Effector memory CD4-positive, alpha-beta T cell (primary cell): ENCODE data around the gene CDKAL1.

ENCODE experiments used
- DNase-seq, 3 donors: peaks; one replicate each; pipeline ENCODE4 v3.0.0-alpha.2; 2020
- H3K27ac ChIP-seq: 2 replicates; pipeline ENCODE4 v1.7.0; 2013; ENCODE audit warnings: mild to moderate bottlenecking, low read length, moderate library complexity; ENCODE audit not compliant: insufficient read depth, poor library complexity, severe bottlenecking
- H3K27me3 ChIP-seq: replicated peaks from 2 replicates; pipeline ENCODE4 v1.7.0; 2013; ENCODE audit warnings: mild to moderate bottlenecking, low read length; ENCODE audit not compliant: insufficient read depth, control insufficient read depth, poor library complexity, severe bottlenecking
- H3K36me3 ChIP-seq: 2 replicates; pipeline ENCODE4 v1.7.0; 2013; ENCODE audit warnings: mild to moderate bottlenecking, low read length, moderate library complexity; ENCODE audit not compliant: control insufficient read depth, insufficient read depth
- H3K4me1 ChIP-seq: 2 replicates; pipeline ENCODE4 v1.7.0; 2013; ENCODE audit warnings: low read length, mild to moderate bottlenecking; ENCODE audit not compliant: control insufficient read depth, insufficient read depth, poor library complexity, severe bottlenecking
- H3K4me3 ChIP-seq: 2 replicates; pipeline ENCODE4 v1.7.0; 2013; ENCODE audit warnings: low read length, low read depth, mild to moderate bottlenecking; ENCODE audit not compliant: insufficient read depth, poor library complexity, severe bottlenecking
- H3K9me3 ChIP-seq: 2 replicates; pipeline ENCODE4 v1.7.0; 2013; ENCODE audit warnings: mild to moderate bottlenecking, low read length, moderate library complexity; ENCODE audit not compliant: control insufficient read depth

CDKAL1 gene

DNA sequence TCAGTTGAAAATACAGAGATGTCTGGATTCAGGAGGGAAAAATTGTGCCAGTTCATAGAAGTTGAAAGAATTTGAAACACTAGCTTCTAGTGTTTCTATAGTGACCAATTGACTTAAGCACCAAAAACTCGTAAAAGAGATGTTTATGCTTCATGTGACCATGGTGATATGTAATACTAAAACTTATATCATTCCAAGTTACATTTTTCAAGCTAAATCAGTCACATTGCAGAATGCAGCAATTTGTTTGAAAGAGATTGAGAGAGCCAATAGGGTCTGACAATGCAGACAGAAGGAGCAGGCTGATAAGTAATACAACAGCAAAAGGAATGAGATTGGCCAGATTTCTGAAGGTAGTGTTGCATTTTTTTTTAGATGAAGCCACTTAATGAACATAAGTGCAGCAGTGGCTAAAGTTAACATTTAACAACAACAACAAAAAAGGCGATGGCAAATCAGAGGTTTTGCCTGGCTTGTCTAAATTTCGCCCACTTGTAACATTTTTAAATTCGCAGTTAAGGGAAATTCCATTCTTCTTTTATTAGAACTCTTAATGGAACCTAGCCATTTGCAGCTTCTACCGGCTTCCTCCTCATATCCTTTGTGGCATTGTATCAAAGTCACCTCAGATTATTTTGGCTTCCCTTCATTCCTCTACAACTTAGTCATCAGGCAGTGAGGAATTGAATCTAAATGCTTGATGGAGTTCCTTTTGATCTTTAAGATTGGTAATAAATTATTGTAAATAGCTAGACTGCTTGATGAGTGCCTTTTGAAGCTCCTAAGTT, 575.3 kb downstream of the CDKAL1 start:
- Histone ChIP-seq H3K27me3 (no peaks in the 10 kb centered on the region), H3K4me1 (no peaks in the 10 kb centered on the region), H3K36me3 (peaks cover 3% of the 10 kb centered on the region), H3K4me3 (no peak overlapping the region), H3K27ac (no peak overlapping the region), H3K9me3 (no peaks in the 10 kb centered on the region)
- DNase-seq, result no peak

DNA sequence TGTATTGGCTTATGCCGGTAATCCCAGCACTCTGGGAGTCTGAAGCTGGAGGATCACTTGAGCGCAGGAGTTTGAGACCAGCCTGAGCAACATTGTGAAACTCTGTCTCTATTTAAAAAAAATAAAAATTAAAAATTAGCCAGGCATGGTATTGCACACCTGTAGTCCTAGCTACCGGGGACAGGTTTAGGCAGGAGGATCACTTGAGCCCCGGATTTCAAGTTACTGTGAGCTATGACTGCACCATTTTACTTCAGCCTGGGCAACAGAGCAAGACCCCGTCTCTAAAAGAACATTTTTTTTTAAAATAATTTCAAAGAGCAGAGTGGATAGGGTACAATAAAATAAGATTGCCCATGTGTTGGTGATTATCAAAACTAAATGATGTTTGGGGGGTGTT, 576.4 kb downstream of the CDKAL1 start:
- Histone ChIP-seq H3K27me3 (no peaks in the 10 kb centered on the region), H3K4me1 (no peaks in the 10 kb centered on the region), H3K4me3 (no peak overlapping the region), H3K36me3 (peaks cover 3% of the 10 kb centered on the region), H3K9me3 (no peaks in the 10 kb centered on the region), H3K27ac (no peak overlapping the region)
- no peak for DNase-seq

DNA sequence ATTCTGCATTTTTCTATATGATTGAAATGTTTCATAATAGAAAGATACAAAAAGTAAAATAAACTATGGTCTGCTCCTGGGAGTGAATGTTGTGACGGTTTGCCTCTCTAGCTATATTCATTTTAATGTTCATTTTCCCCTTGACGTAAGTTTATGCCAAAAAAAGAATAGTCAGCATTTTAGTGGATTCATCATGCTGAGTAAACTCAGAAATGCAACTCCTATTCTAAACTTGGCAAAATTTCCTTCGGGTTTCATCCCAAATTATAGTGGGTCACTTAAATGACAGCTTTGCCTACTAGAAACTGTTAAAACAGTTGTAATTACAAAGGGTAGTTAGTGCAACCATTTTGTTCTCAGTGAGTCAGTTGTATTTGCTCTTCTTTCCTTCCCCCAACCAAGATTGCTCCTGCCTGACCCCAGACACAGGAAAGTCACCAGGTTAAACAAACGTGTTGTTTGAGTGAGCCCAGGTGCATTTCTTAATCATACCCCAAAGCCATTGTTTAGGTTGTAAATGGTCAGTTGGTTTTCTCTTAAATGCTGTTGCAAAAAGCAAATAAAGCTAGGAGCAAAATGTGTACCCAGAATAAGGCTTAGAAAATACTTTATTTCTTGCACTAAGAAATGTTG, 577.0 kb downstream of the CDKAL1 start:
- no peak overlapping the region for H3K4me3 ChIP-seq
- H3K27me3 ChIP-seq, result no peaks in the 10 kb centered on the region
- H3K9me3 ChIP-seq, result no peaks in the 10 kb centered on the region
- H3K4me1 ChIP-seq, result no peaks in the 10 kb centered on the region
- DNase-seq, result no peak
- peaks cover 3% of the 10 kb centered on the region for H3K36me3 ChIP-seq
- no peak overlapping the region for H3K27ac ChIP-seq

DNA sequence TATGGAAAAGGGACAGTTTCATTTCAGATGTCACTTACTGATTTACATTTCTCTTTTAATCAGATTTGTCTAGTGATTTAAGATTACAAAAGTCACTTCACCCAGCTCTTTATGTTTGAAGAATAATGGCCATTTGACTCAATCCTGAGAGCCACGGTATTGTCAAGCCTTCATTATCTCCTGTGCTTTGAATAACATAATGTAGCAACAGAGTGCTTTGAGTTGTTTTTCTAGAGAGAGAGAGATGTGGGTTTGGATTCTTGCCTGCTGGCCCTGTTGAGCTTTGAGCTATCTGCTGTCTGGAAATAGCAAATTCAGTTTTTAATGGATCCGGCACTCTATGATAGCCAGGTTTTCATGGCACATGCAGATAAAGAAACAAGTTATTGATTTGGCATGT, 580.9 kb downstream of the CDKAL1 start:
- Histone ChIP-seq H3K9me3 (no peaks in the 10 kb centered on the region), H3K4me3 (no peak overlapping the region), H3K27me3 (no peaks in the 10 kb centered on the region), H3K4me1 (no peaks in the 10 kb centered on the region), H3K27ac (no peak overlapping the region), H3K36me3 (no peaks in the 10 kb centered on the region)
- DNase-seq, result no peak

DNA sequence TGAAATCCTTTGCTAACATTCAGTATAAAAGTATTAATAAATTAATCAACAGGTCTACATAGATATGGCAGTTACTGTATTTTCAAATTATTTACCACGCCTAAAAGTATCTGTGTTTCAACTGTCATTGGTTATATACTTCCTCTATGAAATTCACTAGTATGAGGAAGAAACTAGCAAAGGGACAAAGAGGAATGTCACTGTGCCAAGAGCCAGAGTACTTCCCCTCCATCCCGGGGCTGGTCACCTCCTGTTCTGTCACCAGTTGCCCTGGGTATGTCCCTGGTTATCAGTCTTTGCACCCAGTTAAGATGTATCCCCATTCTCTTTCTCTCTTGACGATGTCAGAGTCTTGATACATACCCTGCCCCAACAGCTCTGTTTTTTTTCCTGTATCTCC, 582.5 kb downstream of the CDKAL1 start:
- Histone ChIP-seq H3K36me3 (no peaks in the 10 kb centered on the region), H3K4me3 (no peak overlapping the region), H3K27me3 (no peaks in the 10 kb centered on the region), H3K9me3 (no peaks in the 10 kb centered on the region), H3K4me1 (no peaks in the 10 kb centered on the region), H3K27ac (no peak overlapping the region)
- no peak for DNase-seq

DNA sequence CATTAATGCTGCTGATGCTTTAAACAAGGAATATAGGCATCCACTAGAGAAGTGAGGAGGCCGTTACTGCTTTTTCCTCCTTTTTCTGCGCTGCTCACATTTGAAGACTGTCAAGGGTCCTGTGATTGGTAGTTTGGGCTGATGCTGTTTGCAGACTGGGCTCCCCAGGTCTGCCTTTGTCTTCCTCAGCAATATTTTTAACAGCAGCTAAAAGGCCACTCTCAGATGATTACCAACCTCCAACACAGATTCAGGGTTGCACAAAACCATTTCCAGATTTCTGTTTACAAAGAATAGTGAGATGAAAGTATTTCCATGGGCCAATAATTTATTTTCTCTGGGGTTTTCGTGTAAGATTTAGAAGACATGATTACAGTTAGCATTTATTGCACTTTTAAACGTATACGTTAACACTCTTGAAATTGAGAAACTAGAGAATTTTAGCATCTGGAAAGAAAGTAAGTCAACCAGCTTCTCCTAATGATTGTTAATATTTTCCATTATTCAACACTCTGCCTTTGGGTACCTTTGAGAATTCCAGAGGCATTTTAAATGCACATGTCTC, 584.0 kb downstream of the CDKAL1 start:
- H3K4me3 ChIP-seq, result no peak overlapping the region
- no peak overlapping the region for H3K27ac ChIP-seq
- H3K9me3 ChIP-seq, result no peaks in the 10 kb centered on the region
- H3K36me3 ChIP-seq, result no peaks in the 10 kb centered on the region
- no peaks in the 10 kb centered on the region for H3K27me3 ChIP-seq
- no peaks in the 10 kb centered on the region for H3K4me1 ChIP-seq
- no peak for DNase-seq

DNA sequence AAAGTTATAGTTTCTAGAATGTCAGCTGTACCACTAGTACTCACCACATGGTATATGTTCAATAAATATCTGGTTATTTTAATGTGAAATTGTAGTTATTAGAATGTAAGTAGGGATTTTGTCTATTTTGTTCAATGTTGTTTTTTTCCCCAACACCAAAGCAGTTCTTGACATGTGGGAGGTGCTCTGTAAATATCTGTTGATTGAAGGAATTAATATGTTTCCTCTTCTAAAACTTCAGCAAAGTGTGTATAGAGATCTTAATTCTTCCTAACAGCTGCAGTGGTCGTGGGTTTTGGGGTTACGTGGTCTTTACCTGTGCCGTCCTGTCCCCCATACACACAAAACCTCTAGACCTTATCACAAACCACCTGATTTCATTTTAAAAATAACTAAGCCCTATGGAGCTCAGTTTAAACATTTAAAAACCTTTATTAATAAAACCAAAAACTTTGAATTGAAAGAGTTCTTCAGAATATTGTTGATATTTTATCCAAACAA, 587.4 kb downstream of the CDKAL1 start:
- Histone ChIP-seq H3K4me1 (no peaks in the 10 kb centered on the region), H3K27ac (no peak overlapping the region), H3K9me3 (no peaks in the 10 kb centered on the region), H3K27me3 (no peaks in the 10 kb centered on the region), H3K36me3 (no peaks in the 10 kb centered on the region), H3K4me3 (no peak overlapping the region)
- no peak for DNase-seq

- Histone ChIP-seq H3K9me3 (no peaks in the 10 kb centered on the region), H3K4me1 (no peaks in the 10 kb centered on the region), H3K27me3 (no peaks in the 10 kb centered on the region), H3K27ac (no peak overlapping the region), H3K36me3 (no peaks in the 10 kb centered on the region), H3K4me3 (no peak overlapping the region)
- no peak for DNase-seq
These were observed 589.5 kb downstream of the CDKAL1 start for GRCh38 chr6:21123507-21124436.

GRCh38 chr6:21128601-21129000, 594.3 kb downstream of the CDKAL1 start:
- no peaks in the 10 kb centered on the region for H3K4me1 ChIP-seq
- H3K27ac ChIP-seq, result no peak overlapping the region
- H3K9me3 ChIP-seq, result no peaks in the 10 kb centered on the region
- H3K36me3 ChIP-seq, result no peaks in the 10 kb centered on the region
- no peaks in the 10 kb centered on the region for H3K27me3 ChIP-seq
- DNase-seq, result no peak
- H3K4me3 ChIP-seq, result no peak overlapping the region
